Tibial nerve (tissue), 4 donors: ENCODE results near the gene KLRD1.

ENCODE experiments used
- CTCF ChIP-seq, 5 experiments: fragments of 200-600 bp in 3 of 5; fragments of 450-650 bp in 2 of 5; sonication (generic) in 3 of 5; IDR thresholded peaks; one replicate each; pipeline ENCODE4 v1.5.1; 2016 to 2019; ENCODE audit warnings: antibody characterized with exemption in 5 of 5, mild to moderate bottlenecking in 3 of 5, moderate library complexity in 2 of 5
- EP300 ChIP-seq, 2 donors: sonication (generic); formaldehyde crosslinking; IDR thresholded peaks; one replicate each; pipeline ENCODE4 v1.6.1; 2017; ENCODE audit warnings: antibody characterized with exemption in 2 of 2, mild to moderate bottlenecking in 1 of 2
- POLR2A ChIP-seq, 2 donors: fragments of 450-650 bp; IDR thresholded peaks; one replicate each; pipeline ENCODE4 v1.6.1; 2017; ENCODE audit warnings: antibody characterized with exemption in 2 of 2, mild to moderate bottlenecking in 2 of 2, moderate library complexity in 2 of 2

- no peak for TF ChIP-seq CTCF (IDR thresholded peaks at IDR 0.05)
- TF ChIP-seq POLR2A (IDR thresholded peaks at IDR 0.05), result no peak
- no peak for TF ChIP-seq EP300 (IDR thresholded peaks at IDR 0.05)
Measured at GRCh38 chr12:10289005-10289754, 18.5 kb upstream of the KLRD1 start.
